Measurements from ENCODE around the gene NFIX. TPM values are rescaled to one million over a fixed set of nuclear protein-coding genes. Genes with fewer than 3 reads are reported as not detected.

Gene NFIX
- total and polyA plus RNA-seq, 7 donors, result 22.2 to 347 (median 220) TPM

- no peaks in the 10 kb centered on the region for H3K27me3 ChIP-seq (ENCODE audit: insufficient read depth in 3 of 3, low read length in 2 of 3)
- no peaks in the 10 kb centered on the region for H3K9me3 ChIP-seq
- peak; percentile 83 for TF ChIP-seq CTCF (IDR thresholded peaks at IDR 0.05)
- DNase-seq (peak; percentile 84 to 90), ATAC-seq (peak; percentile 96 to 99 (median 96))
- peak overlapping the region; percentile 63 for H3K27ac ChIP-seq
- intact Hi-C loops (cut with DNase I), result no loop called here
- peak overlapping the region; percentile 65 for H3K4me3 ChIP-seq
- H3K36me3 ChIP-seq (ENCODE audit: insufficient read depth in 1 of 2, low read depth in 1 of 2), result no peaks in the 10 kb centered on the region
- H3K4me1 ChIP-seq, result no peaks in the 10 kb centered on the region
- WGBS, 3 donors, result 0 to 3% (median 0%) methylated on average over 20 to 34 of the region's 34 CpGs
Observed at GRCh38 chr19:12965017-12965811, 30.1 kb upstream of the NFIX start.

GRCh38 chr19:12965812-12966135 is 29.5 kb upstream of the NFIX start:
- H3K4me3 ChIP-seq, result peak overlapping the region; percentile 65
- ATAC-seq, result no peak
- H3K9me3 ChIP-seq, result no peaks in the 10 kb centered on the region
- no peaks in the 10 kb centered on the region for H3K27me3 ChIP-seq (ENCODE audit: insufficient read depth in 3 of 3, low read length in 2 of 3)
- intact Hi-C loops (cut with DNase I), result no loop called here
- WGBS, 3 donors, result 48 to 53% (median 52%) methylated on average over 8 of the region's 8 CpGs
- no peak for DNase-seq
- H3K27ac ChIP-seq, result peak overlapping the region; percentile 63
- no peaks in the 10 kb centered on the region for H3K4me1 ChIP-seq
- no peak for TF ChIP-seq CTCF (IDR thresholded peaks at IDR 0.05)
- H3K36me3 ChIP-seq (ENCODE audit: insufficient read depth in 1 of 2, low read depth in 1 of 2), result no peaks in the 10 kb centered on the region

- DNase-seq, result no peak
- ATAC-seq, result no peak
- Histone ChIP-seq H3K27me3 (ENCODE audit: insufficient read depth in 3 of 3, low read length in 2 of 3) (no peaks in the 10 kb centered on the region), H3K4me3 (no peak overlapping the region), H3K9me3 (no peaks in the 10 kb centered on the region), H3K36me3 (ENCODE audit: insufficient read depth in 1 of 2, low read depth in 1 of 2) (no peaks in the 10 kb centered on the region), H3K27ac (no peak overlapping the region), H3K4me1 (no peaks in the 10 kb centered on the region)
- TF ChIP-seq CTCF (IDR thresholded peaks at IDR 0.05), result no peak
- WGBS, 3 donors, result 91 to 96% (median 95%) methylated on average over 5 of the region's 5 CpGs
- intact Hi-C loops (cut with DNase I), result no loop called here
Observed at GRCh38 chr19:12967907-12968306, 27.4 kb upstream of the NFIX start.

- no peak for ATAC-seq
- Histone ChIP-seq H3K4me1 (no peaks in the 10 kb centered on the region), H3K4me3 (no peak within 1 kb of the TSS), H3K36me3 (ENCODE audit: insufficient read depth in 1 of 2, low read depth in 1 of 2) (no peaks in the 10 kb centered on the region), H3K27ac (no peak within 1 kb of the TSS), H3K9me3 (no peaks in the 10 kb centered on the region), H3K27me3 (ENCODE audit: insufficient read depth in 3 of 3, low read length in 2 of 3) (no peaks in the 10 kb centered on the region)
- no peak for TF ChIP-seq CTCF (IDR thresholded peaks at IDR 0.05)
- DNase-seq, result no peak
- 33 to 43% (median 38%) methylated on average over 14 of the region's 14 CpGs for WGBS, 3 donors
- intact Hi-C loops (cut with DNase I), result no loop called here
Observed at GRCh38 chr19:12969292-12969988, 25.8 kb upstream of the NFIX start, which contains the start of gene DAND5. DAND5 (plus strand) TSS chr19:12969576; CDS start chr19:12969661, 85 bp downstream.

All from psoas muscle (tissue), 8 donors.